AG08395 (cell line): Measurements from ENCODE around the gene GPD1L.
"Not testable (repeated sequence)": the region's sequence is repeated elsewhere in the genome, so short reads cannot be mapped to it uniquely, and the experiment has no call there.

Experiments
- DNase-seq: peaks from one replicate; pipeline ENCODE4 v3.0.0; 2012; ENCODE audit warnings: mixed read lengths, low spot score

Gene GPD1L

GRCh38 chr3:32181365-32181764 lies 74.9 kb downstream of the GPD1L start:
- no peak for DNase-seq

GRCh38 chr3:32181796-32182195 lies 75.4 kb downstream of the GPD1L start:
- no peak for DNase-seq

DNA sequence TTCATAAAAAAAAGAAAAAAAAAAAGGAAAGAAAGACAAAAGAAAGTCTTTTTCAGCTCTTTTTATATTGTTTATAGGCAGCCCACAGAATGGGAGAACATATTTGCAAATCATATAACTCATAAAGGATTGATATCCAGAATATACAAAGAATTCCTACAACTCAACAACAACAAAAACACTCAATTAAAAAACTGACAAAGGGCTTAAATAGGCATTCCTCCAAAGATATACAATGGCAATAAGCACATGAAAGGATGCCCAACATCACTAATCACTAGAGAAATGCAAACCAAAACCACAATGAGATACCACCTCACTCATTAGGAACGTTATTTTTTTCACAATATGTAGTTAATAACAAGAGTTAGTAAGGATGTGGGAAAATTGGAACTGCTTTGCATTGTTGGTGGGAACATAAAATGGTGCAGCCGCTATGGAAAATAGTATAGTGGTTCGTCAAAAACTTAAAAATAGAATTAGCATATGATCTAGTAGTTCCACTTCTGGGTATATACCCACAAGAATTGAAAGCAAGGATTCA lies 77.8 kb downstream of the GPD1L start:
- DNase-seq = peak; percentile 6

- DNase-seq = no peak
Measured at GRCh38 chr3:32186097-32186496, 79.7 kb downstream of the GPD1L start.

- no peak for DNase-seq
Measured at GRCh38 chr3:32186876-32187275, 80.5 kb downstream of the GPD1L start.

GRCh38 chr3:32189693-32190092 lies 83.3 kb downstream of the GPD1L start:
- no peak for DNase-seq

GRCh38 chr3:32190556-32190955 lies 84.1 kb downstream of the GPD1L start:
- DNase-seq = not testable (repeated sequence)

- no peak for DNase-seq
Measured at GRCh38 chr3:32193101-32193500, 86.7 kb downstream of the GPD1L start.

DNA sequence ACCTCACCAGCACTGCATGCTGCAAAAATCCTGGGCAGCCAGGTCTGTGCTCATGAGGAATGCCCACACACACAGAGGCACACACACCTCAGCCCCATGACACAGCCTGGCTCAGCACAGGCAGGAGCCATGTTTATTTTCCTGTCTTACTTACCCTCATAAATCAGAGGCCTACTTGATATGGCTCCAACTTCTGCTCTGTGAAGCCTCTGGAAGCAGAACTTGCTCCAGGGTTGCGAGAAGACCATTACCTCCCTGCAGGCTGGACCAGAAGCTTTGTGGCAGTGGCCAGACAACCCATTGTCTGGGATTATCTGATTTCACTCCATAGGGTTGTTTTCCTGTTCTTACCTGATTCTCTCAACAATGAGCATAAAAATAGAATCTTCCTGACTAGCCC lies 88.2 kb downstream of the GPD1L start:
- no peak for DNase-seq

DNA sequence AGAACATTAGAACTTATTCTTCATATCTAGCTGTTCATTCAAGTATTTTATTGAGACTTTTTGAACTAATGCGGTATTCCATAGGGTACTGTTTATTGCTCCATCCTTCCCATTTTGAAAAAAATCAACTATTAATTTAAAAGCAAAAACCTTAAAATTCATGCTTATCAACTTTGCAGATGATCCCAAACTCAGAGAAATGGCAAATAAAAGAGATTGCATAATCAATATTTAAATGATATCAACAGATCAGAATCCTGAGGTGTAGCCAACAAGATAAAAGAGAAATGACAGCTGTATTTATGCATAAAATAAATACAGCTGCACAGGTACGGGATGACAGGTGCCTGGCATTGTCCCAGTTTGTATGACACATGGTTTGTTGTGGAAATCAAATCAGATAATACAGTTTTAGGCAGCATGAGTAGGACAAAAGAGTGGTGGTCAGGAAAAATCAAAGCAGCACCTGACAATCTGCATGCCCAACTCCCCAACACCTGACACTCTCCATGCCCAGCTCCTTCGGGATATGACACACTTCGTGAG lies 89.6 kb downstream of the GPD1L start:
- DNase-seq = no peak

DNA sequence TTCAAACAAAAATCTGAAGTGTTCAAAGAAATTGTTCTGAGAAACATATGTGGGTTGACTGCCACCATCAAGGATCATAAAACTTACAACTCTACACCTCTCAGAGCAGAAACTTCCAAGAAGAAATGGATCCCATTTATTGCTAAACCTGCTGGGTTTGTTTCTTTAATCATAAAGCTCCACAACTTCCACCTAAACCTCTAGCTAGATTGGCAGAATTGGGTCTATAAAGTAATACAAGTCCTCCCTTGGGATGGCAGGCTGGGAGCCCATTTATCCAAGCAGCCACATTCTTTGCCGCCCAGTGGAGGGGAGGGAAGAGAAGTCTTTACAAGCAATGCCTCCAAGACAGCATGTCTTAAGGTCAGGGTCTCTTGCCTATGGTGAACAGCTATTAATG lies 91.6 kb downstream of the GPD1L start:
- no peak for DNase-seq

DNA sequence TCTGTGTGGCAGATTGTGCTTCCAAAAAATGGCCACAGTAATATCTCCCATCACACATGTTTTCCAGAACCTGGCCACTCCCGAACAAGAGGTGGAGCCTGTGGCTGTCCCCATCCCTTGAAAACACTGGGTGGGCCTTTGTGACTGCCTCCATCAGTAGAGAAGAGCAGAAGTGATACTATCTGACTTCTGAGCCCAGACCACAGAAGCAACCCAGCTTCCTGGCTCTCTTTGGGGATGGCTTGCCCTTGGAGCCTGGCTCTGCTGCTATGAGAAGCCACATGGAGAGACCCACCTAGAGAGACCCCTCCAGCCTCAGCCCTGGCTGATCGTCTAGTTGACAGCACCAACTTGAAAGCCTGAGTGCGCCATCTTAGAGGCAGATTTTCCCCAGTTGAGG lies 92.3 kb downstream of the GPD1L start:
- DNase-seq = no peak

DNA sequence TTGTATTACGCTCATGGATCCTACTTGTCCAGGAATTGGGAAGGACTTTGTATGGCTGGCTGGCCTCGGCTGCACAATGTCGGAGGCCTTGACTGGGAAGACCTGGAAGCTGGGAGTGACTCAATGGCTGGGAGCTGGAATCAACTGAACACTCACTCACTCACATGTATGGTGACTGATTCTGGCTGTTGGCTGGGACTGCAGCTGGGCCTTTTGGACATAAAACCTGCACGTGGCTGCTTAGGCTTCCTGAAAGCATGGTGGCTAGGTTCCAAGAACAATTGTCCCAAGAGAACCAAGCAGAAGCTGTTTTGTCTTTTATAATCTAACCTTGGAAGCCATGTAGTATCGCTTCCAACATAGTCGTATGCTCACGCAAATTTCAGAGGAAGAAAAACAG lies 94.1 kb downstream of the GPD1L start:
- DNase-seq = no peak

DNA sequence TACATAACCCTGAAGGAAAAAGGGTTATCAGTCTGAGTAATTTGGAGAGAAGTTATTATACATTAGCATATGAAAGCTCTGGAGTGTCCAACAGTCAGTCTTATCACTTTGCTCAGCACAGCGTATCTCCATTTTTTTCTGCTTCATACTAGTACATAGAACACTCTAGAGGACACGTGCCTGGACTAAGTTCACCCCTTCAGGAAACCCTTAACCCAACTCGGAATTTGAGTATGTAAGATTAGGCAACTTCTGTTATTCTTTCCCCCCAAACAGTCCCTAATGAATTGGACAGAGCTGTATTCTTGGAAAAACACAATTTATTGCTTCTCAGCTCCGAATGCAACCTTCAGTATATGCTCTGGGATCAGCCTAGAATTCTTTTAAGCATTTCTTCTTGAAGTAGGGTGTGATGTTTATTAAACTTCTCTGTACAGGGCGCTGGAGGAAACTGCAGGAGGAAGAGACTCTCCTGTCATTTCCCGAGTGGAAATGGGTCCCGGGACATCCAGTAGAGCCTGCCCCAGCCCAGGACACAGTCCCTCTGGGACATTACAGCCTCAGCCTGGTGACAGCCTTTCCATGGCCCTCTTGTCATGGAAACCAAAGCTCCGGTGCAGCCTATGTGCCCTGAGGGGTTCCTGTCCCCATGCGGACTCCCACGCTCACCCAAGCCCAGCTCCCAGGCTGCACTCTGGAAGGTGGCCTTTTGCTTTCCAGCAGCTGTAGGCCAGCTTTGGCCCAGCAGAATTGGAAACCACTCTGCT lies 94.8 kb downstream of the GPD1L start:
- no peak for DNase-seq

DNA sequence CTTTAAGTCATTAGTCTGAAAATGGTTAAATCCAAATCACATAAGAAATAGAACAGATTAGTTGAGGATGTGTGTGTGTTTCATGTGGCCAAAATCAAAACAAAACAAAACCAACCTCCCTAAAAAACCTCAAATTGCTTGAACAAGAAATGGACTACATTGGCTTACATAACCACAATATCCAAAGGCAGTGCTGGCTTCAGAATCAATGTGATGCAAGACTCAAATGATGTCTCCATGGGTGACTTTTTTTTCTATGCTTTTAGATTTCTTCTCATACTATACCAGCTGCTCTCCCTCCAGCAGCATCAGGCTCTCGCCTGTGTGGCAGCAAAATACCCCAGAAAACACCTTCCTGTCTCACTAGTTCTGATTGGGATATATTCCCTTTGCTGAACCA lies 96.1 kb downstream of the GPD1L start:
- DNase-seq = no peak

DNA sequence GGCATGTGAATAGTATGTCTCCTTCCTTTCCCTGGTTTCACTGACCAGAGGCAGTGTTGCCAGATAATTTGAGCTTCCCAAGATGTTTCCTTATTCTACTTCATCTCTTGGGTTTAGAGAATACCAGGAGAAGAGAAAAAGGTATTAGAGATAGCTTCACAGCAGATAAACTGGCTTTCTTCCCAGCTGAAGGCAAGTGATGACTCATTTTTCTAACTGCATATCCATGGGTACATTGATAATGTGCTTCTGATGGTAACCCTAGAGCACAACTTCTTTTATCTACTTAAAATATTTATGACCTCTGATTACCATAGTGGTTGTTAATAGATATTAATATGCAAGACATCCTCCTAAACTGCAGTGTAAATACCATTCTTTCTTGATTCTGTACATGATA lies 97.4 kb downstream of the GPD1L start:
- no peak for DNase-seq

DNA sequence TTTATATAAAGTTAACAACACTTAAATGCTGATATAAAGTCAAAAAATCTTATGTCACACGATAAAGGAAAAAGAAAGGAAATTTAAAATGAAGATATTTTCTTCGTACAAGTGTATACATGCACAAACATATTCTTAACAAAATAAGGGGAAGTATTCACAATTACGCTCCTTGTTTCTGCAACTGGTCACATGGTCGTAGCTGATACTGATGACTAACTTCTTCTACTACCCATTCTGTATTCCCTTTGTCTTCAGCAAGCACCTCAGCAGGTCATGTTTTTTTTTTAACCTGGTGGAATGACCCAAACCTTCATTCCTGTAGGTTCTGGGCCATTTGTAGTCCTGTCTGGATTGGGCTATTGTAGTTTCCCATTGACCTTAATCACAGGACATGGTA lies 102.0 kb downstream of the GPD1L start:
- DNase-seq = no peak

- no peak for DNase-seq
Measured at GRCh38 chr3:32215185-32215584, 108.8 kb downstream of the GPD1L start.

- no peak for DNase-seq
Measured at GRCh38 chr3:32216172-32216783, 109.9 kb downstream of the GPD1L start.

- no peak for DNase-seq
Measured at GRCh38 chr3:32217339-32217738, 110.9 kb downstream of the GPD1L start.
